ENCODE results near the gene HACD4.

GRCh38 chr9:21070171-21070571 is 38.7 kb upstream of the HACD4 start:
- TF ChIP-seq POLR2A (IDR thresholded peaks at IDR 0.05) (no peak), CTCF (IDR thresholded peaks at IDR 0.05) (peak in 1 of 3 experiments; percentile 17)
